Gastrocnemius medialis (tissue), 4 donors: ENCODE measurements around the gene SLC17A9.

Experiments
- POLR2A ChIP-seq, 2 donors: fragments of 450-650 bp; IDR thresholded peaks; one replicate each; pipeline ENCODE4 v1.6.1; 2017; ENCODE audit warnings: antibody characterized with exemption in 2 of 2, mild to moderate bottlenecking in 2 of 2, moderate library complexity in 2 of 2
- TF ChIP-seq, protein P1 (sequence below), 5 experiments: fragments of 450-650 bp in 3 of 5; fragments of 200-600 bp in 2 of 5; sonication (generic) in 2 of 5; IDR thresholded peaks in 4 of 5; conservative IDR thresholded peaks in 1 of 5; 1 replicate in 4 of 5; 2 replicates in 1 of 5; pipeline ENCODE4 v1.5.1; 2016 to 2019; ENCODE audit warnings: antibody characterized with exemption in 5 of 5, mild to moderate bottlenecking in 3 of 5, moderate library complexity in 3 of 5

DNA sequence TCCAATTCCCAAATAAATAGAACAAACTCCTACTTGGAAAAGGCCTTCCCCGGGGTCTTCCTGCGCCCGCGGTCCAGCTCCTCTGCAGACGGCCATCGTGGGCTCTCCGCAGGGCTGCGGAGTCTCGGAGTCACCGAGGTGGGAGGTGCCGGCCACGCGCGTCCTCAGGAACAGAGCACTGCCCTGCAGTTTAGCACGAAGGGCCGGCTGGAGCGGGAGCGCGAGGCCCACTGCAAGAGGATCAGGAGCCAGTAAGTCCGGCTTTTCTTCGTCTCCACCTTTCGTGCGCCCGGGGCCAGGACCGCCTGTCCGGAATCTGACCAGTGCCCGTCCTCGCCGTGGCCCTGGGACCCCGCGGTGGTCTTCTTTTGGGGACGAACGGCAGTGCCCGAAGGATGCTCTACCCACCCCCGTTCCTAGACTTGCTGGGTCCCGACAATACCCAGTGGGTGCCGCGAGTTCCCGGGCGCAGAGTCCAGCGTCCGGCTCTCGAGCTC, 52.9 kb downstream of the SLC17A9 start:
- TF ChIP-seq POLR2A (IDR thresholded peaks at IDR 0.05): no peak
- TF ChIP-seq, protein P1, sequence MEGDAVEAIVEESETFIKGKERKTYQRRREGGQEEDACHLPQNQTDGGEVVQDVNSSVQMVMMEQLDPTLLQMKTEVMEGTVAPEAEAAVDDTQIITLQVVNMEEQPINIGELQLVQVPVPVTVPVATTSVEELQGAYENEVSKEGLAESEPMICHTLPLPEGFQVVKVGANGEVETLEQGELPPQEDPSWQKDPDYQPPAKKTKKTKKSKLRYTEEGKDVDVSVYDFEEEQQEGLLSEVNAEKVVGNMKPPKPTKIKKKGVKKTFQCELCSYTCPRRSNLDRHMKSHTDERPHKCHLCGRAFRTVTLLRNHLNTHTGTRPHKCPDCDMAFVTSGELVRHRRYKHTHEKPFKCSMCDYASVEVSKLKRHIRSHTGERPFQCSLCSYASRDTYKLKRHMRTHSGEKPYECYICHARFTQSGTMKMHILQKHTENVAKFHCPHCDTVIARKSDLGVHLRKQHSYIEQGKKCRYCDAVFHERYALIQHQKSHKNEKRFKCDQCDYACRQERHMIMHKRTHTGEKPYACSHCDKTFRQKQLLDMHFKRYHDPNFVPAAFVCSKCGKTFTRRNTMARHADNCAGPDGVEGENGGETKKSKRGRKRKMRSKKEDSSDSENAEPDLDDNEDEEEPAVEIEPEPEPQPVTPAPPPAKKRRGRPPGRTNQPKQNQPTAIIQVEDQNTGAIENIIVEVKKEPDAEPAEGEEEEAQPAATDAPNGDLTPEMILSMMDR (IDR thresholded peaks at IDR 0.05 in 4 of 5, conservative IDR thresholded peaks at IDR 0.05 in 1 of 5): no peak
